Natural killer cell treated with Interleukin-12 subunit alpha and Interleukin-12 subunit beta and Interleukin-15 and Interleukin-18, amount 100 ng/mL, for 72 hours (primary cell): ENCODE results near the gene MRPS7. TPM values are rescaled to one million over a fixed set of nuclear protein-coding genes. Genes with fewer than 3 reads are reported as not detected.

ENCODE experiments used
- ATAC-seq, 2 donors: fragments of 150-1000 bp; cut with Tn5 transposase in 1 of 2; sonication (Bioruptor Pico), chemical (Tn5 transposase) in 1 of 2; 2 replicates each; pipeline ENCODE4 v1.10.0; 2021
- DNase-seq: peaks from one replicate; pipeline ENCODE4 v3.0.0; 2022; ENCODE audit warnings: low spot score
- H3K27ac Mint-ChIP-seq, 2 donors: 1 replicate in 1 of 2; 2 replicates in 1 of 2; pipeline ENCODE4 v1.8.0; 2022; ENCODE audit warnings: mixed read lengths in 2 of 2, mild to moderate bottlenecking in 1 of 2, moderate library complexity in 1 of 2
- H3K27me3 Mint-ChIP-seq, 2 donors: 1 replicate in 1 of 2; 2 replicates in 1 of 2; pipeline ENCODE4 v1.8.0; 2022; ENCODE audit warnings: mixed read lengths in 2 of 2
- H3K36me3 Mint-ChIP-seq: one replicate; pipeline ENCODE4 v1.8.0; 2022; ENCODE audit warnings: mixed read lengths
- H3K4me1 Mint-ChIP-seq, 2 donors: 1 replicate in 1 of 2; 2 replicates in 1 of 2; pipeline ENCODE4 v1.8.0; 2022; ENCODE audit warnings: low read depth in 2 of 2, mixed read lengths in 2 of 2, mild to moderate bottlenecking in 1 of 2
- H3K4me3 Mint-ChIP-seq: one replicate; pipeline ENCODE4 v1.8.0; 2022; ENCODE audit warnings: mixed read lengths
- H3K9me3 Mint-ChIP-seq: 2 replicates; pipeline ENCODE4 v1.8.0; 2022; ENCODE audit warnings: mixed read lengths
- total RNA-seq, 2 donors: library from RNA; stranded (reverse); gene quantifications; one replicate each; pipeline ENCODE4 v1.2.3, GENCODE V29; 2022

The MRPS7 gene
- 10 to 100 TPM; 76.4 to 82.8 TPM for total RNA-seq

DNA sequence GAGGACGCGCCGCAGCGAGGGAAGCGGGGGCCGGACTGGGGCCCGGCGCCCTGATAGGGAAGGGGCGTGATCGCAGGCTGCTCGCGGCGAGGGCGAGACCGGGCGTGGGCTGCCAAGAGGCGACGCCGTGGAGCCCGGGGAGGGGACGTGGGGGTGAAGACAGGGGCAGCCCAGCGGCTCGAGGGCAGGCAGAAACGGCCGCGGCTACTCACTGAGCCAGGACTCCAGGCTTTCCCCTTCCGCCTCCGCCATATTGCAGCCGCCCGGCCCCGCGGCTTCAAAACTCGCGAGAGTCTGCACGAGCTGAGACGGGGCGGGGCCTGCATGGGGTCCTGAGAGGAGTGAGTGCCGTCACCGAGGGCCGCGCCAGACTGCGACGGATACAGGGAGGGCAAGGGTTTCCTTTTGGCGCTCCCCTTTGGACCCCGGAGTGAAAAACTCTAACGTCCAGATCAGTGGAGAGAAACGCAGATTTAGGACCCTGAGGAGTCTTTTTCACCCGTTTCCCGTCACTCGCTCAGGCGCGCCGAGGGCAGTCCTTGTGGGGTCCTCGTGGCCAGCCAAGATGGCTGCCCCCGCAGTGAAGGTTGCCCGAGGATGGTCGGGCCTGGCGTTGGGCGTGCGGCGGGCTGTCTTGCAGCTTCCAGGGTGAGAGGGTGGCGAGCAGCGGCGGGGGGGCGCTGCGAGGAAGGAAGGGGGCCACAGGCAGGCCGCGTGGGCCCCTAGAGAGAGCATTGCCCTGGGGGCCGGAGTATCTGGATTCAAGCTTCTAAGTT is at the start of gene MRPS7, which contains the start of gene GGA3:
MRPS7 (plus strand) TSS at position 544 of the 776 bp plus-strand sequence; CDS start at position 566, 22 bp downstream.
GGA3 (minus strand) TSS at position 271 of the 776 bp plus-strand sequence; CDS start at position 252, 19 bp downstream.
- ATAC-seq, result peak; percentile 94 to 96
- Mint-ChIP-seq H3K4me3 (peak within 1 kb of the TSS; percentile 100), H3K4me1 (peaks cover 44% of the 10 kb centered on the region in 2 donors), H3K27ac (peak within 1 kb of the TSS; percentile 99 to 100), H3K36me3 (peaks cover 6% of the 10 kb centered on the region), H3K27me3 (no peaks in the 10 kb centered on the region), H3K9me3 (no peaks in the 10 kb centered on the region)
- peak; percentile 96 for DNase-seq

DNA sequence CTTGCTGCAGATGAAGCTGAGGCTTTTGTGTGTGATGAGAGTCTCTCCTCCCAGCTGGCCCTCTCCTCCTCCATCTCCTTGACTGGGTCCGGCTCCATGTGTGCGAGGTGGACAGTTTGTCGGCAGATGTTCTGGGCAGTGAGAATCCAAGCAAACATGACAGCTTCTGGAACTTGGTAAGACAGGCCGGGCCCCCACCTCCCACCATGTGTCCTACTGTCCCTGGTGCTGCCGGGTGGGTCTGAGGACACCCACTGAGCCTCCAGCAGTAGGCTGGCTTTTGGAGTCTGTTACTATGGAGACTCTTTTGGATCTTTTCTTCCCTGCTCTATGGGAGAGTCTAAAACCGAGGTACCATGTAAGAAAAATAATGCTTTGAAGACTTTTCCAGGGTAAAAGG is 43.5 kb upstream of the MRPS7 start:
- DNase-seq (no peak), ATAC-seq (no peak)
- H3K9me3 Mint-ChIP-seq, result no peaks in the 10 kb centered on the region
- peaks cover 0 to 8% of the 10 kb centered on the region in 2 donors for H3K4me1 Mint-ChIP-seq
- H3K27me3 Mint-ChIP-seq, result no peaks in the 10 kb centered on the region
- peaks cover 22% of the 10 kb centered on the region for H3K36me3 Mint-ChIP-seq
- H3K27ac Mint-ChIP-seq, result no peak overlapping the region
- no peak overlapping the region for H3K4me3 Mint-ChIP-seq

DNA sequence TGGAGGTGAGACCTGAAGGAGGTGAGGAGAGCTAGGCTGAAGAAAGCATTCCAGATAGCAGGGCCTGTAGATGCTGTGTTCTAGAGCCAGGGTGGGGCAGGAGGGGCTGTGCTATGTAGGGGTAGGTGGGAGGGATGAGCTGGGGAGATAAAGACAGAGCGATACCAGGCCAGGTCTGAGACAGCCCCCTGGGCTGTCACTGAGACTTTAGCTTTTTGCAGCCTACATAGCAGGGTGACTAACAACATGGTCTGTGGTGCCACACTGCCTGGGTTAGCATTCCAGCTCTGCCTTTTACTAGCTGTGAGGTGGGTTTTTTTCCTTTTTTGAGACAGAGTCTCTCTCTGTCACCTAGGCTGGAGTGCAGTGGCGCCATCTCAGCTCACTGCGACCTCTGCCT is 41.9 kb upstream of the MRPS7 start:
- H3K4me3 Mint-ChIP-seq, result no peak overlapping the region
- H3K27me3 Mint-ChIP-seq, result no peaks in the 10 kb centered on the region
- no peak for ATAC-seq
- peaks cover 26% of the 10 kb centered on the region for H3K36me3 Mint-ChIP-seq
- no peak for DNase-seq
- no peak overlapping the region for H3K27ac Mint-ChIP-seq
- peaks cover 0 to 8% of the 10 kb centered on the region in 2 donors for H3K4me1 Mint-ChIP-seq
- no peaks in the 10 kb centered on the region for H3K9me3 Mint-ChIP-seq

DNA sequence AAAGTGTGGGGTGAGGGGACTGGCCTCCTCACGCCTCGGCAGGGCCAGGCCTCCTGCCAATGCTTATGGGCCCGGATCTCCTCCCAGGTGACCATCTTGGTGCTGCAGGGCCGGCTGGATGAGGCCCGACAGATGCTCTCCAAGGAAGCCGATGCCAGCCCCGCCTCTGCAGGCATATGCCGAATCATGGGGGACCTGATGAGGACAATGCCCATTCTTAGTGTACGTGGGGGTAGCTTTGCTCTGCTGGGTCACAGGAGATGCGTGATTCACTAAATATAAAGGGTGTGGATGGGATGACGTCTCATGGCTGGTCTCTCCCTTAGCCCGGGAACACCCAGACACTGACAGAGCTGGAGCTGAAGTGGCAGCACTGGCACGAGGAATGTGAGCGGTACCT is 36.7 kb upstream of the MRPS7 start:
- DNase-seq, result no peak
- peaks cover 0 to 5% of the 10 kb centered on the region in 2 donors for H3K4me1 Mint-ChIP-seq
- peaks cover 8% of the 10 kb centered on the region for H3K36me3 Mint-ChIP-seq
- ATAC-seq, result no peak
- H3K27me3 Mint-ChIP-seq, result no peaks in the 10 kb centered on the region
- no peak overlapping the region for H3K4me3 Mint-ChIP-seq
- no peak overlapping the region for H3K27ac Mint-ChIP-seq
- no peaks in the 10 kb centered on the region for H3K9me3 Mint-ChIP-seq

DNA sequence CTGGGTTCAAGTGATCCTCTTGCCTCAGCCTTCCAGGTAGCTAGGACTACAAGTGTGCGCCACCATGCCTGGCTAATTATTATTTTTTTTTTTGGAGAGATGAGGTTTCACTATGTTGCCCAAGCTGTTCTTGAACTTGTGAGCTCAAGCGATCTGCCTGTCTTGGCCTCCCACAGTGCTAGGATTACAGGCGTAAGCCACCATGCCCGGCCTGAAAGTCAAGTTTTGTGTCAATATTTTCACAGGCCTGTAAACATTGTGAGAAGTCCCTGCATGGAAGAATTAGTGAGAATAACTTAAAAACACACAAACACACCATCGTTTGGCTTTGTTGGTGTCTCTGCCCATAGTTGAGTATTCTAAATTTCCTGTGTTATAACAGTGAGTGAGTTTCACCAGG is 34.0 kb upstream of the MRPS7 start:
- Mint-ChIP-seq H3K36me3 (peaks cover 9% of the 10 kb centered on the region), H3K9me3 (no peaks in the 10 kb centered on the region), H3K4me3 (no peak overlapping the region), H3K27me3 (no peaks in the 10 kb centered on the region), H3K4me1 (no peaks in the 10 kb centered on the region), H3K27ac (no peak overlapping the region)
- ATAC-seq (no peak), DNase-seq (no peak)

DNA sequence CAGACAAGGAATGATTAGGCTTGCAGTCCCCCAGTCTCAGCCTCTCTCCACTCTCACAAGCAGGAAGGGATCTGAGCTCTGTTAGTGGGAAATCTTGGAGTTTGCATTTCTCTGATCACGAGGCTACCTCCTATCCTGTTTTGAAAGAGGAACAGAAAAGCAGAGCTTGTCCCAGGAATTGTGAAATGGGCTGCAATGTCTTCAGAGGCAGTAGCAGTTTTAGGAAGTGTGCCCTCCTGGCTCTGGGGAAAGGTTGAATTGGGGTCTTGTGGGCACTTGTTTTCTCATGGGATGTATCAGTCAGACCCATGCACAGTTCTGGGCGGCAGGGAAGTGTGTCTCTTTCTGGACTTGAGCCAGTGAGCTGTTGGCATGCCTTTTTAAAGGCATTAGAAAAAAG is 33.4 kb upstream of the MRPS7 start:
- Mint-ChIP-seq H3K36me3 (peaks cover 9% of the 10 kb centered on the region), H3K4me1 (no peaks in the 10 kb centered on the region), H3K27ac (no peak overlapping the region), H3K27me3 (no peaks in the 10 kb centered on the region), H3K4me3 (no peak overlapping the region), H3K9me3 (no peaks in the 10 kb centered on the region)
- no peak for ATAC-seq
- DNase-seq, result no peak

DNA sequence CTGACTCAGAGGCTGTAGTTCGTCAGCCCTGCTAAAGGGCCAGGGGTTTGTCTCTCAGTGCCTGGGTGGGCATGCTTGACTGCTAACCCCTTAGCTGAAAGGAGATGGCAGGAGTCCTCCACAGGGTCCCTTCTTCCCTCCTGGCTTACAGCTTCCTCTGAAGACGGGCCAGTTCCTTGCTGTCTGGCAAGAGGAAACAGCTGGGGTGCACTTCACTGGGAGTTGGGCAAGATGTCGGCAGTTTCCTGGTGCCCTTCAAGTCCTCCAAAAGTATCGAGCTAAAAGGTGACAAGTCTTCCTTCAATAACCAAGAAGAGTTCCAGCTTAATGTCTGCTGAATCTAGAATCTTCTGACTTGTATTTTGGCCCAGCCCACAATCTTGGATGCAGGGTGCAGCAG is 32.8 kb upstream of the MRPS7 start:
- H3K27ac Mint-ChIP-seq, result no peak overlapping the region

DNA sequence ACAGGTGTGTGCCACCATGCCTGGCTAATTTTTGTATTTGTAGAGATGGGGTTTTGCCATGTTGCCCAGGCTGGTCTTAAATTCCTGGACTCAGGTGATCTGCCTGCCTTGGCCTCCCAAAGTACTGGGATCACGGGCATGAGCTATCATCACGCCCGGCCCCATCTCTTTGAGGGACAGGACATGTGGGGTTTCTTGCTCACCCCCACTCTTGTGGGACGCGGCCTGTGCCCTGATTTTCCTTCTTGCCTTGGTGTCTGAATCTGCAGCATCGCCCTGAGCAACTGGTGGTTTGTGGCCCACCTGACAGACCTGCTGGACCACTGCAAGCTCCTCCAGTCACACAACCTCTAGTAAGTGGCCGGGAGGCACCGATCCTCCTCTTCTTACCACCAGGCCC is 30.6 kb upstream of the MRPS7 start:
- Mint-ChIP-seq H3K4me3 (no peak overlapping the region), H3K27ac (no peak overlapping the region), H3K4me1 (no peaks in the 10 kb centered on the region), H3K27me3 (no peaks in the 10 kb centered on the region), H3K36me3 (peaks cover 16% of the 10 kb centered on the region), H3K9me3 (no peaks in the 10 kb centered on the region)
- no peak for ATAC-seq
- DNase-seq, result no peak

More for the DNA sequence above, 32.8 kb upstream of the MRPS7 start:
- H3K36me3 Mint-ChIP-seq, result peaks cover 9% of the 10 kb centered on the region
- DNase-seq (no peak), ATAC-seq (no peak)
- H3K9me3 Mint-ChIP-seq, result no peaks in the 10 kb centered on the region
- H3K4me1 Mint-ChIP-seq, result no peaks in the 10 kb centered on the region
- H3K4me3 Mint-ChIP-seq, result no peak overlapping the region
- no peaks in the 10 kb centered on the region for H3K27me3 Mint-ChIP-seq

DNA sequence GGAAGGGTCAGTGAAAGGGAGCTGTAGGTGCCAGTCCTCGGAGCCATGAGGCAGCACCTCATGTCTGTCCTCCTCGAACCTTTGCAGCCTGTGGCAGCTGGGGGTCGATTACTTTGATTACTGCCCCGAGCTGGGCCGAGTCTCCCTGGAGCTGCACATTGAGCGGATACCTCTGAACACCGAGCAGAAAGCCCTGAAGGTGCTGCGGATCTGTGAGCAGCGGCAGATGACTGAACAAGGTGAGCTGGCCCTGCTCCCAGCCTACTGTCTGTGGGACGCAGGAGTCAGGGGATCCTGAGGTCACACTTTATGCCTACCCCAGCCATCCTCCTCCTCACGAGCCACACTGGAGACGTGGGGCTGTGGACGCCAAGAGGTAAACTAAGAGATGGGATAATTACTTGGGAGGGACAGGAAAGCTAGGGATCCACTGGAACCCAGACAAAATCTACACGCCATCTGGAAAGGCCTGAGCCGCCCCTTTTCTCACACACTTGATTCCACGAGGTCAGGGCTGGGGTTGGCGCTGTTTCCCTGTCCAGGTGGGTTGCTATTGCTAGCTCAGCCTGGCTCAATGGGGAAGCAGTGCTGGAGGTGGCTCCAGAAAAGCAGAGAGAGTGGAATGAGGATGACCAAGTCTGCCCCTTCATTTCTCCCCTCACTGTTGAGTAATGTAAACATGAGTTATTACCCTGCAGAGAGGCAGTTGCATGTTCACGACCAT is 29.8 kb upstream of the MRPS7 start:
- Mint-ChIP-seq H3K9me3 (no peaks in the 10 kb centered on the region), H3K4me1 (no peaks in the 10 kb centered on the region), H3K36me3 (peaks cover 16% of the 10 kb centered on the region), H3K27me3 (no peaks in the 10 kb centered on the region), H3K4me3 (no peak overlapping the region), H3K27ac (no peak overlapping the region)
- DNase-seq (no peak), ATAC-seq (no peak)

DNA sequence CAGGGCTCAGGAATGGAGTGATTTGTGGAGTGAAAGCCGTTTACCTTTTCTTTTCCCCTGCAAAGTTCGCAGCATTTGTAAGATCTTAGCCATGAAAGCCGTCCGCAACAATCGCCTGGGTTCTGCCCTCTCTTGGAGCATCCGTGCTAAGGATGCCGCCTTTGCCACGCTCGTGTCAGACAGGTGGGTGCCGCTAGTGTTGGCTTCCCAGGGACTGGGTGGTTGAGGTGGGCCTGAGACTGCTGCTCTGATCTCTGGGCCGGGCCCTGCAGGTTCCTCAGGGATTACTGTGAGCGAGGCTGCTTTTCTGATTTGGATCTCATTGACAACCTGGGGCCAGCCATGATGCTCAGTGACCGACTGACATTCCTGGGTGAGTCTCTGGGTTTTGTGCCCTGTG is 28.9 kb upstream of the MRPS7 start:
- DNase-seq, result no peak
- Mint-ChIP-seq H3K27ac (no peak overlapping the region), H3K4me1 (no peaks in the 10 kb centered on the region), H3K27me3 (no peaks in the 10 kb centered on the region), H3K4me3 (no peak overlapping the region), H3K9me3 (no peaks in the 10 kb centered on the region), H3K36me3 (peaks cover 16% of the 10 kb centered on the region)
- no peak for ATAC-seq

DNA sequence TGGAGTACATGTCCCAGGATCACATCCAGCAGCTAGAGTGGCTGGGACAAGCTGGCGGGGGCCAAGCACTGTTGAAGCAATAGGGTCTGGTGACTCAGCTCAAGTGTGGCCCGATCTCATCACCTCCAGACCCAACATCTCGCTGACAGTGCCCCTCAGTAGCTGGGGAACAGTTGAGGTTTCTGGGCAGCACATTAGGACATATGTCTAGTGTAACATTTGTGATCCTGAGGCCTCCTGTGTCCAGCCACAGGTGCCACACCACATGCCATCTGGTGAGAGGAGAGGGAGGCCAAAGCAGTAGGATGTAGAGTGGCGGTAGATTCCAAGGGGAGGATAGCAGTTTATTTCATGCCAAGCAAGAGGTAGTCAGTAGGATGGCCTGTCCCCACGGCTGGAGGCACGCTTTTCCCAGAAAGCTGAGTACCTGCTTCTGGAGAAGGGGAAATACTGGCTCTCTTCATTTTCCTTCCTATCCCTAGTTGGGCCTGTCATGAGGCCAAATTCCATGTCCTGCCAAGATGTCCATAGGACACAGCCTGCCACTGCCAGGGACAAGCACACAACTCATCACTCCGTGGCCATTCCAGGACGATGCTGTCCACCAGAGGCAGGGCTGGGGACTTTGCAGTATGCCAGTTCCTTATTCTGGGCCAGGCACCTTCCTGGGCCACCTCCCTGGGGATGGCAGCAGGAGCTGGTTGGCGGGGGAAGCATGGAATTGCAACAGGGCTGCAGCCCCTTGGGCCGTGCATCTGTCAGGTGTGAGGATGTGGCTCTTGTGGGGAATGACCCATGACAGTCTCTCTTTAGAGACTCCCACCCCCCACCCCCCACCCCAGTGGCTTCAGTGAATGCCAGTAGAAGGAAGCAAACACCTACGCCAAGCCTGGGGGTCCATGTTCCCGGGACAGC is 24.3 kb upstream of the MRPS7 start:
- peaks cover 7 to 20% of the 10 kb centered on the region in 2 donors for H3K4me1 Mint-ChIP-seq

DNA sequence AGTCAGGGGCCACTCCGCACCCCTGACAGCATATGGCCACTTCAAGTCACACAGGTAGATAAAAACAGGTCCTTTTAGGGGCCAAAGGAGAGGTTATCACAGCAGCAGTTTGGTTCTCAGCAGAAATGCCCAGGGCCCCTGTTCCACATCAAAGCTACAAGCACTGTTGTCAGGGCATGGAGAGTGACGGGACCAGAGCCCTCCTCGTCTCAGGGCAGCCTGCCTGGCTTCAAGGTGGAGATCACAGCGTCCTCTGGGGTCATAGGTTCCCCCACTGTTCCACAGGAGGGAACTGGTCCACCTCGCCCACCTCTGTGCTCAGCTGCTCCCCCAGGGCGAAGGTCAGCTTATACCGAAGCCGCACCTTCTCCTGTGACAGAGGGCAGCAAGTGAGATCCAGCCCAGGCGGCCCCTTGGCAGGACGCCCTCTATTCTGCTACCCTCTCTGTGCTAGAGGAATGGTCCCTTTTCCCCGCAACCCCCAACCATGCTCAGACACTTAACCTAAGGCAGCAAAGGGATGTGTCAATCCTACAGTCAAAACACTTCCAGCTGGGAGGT is 23.6 kb upstream of the MRPS7 start:
- no peak overlapping the region for H3K27ac Mint-ChIP-seq
- no peak for DNase-seq
- ATAC-seq, result no peak
- no peaks in the 10 kb centered on the region for H3K9me3 Mint-ChIP-seq
- peaks cover 17% of the 10 kb centered on the region for H3K36me3 Mint-ChIP-seq
- no peak overlapping the region for H3K4me3 Mint-ChIP-seq
- H3K27me3 Mint-ChIP-seq, result no peaks in the 10 kb centered on the region
- H3K4me1 Mint-ChIP-seq, result peaks cover 15 to 27% of the 10 kb centered on the region in 2 donors

More for the DNA sequence above, 24.3 kb upstream of the MRPS7 start:
- no peaks in the 10 kb centered on the region for H3K27me3 Mint-ChIP-seq
- no peak overlapping the region for H3K4me3 Mint-ChIP-seq
- DNase-seq (no peak), ATAC-seq (no peak)
- H3K27ac Mint-ChIP-seq, result no peak overlapping the region
- H3K9me3 Mint-ChIP-seq, result no peaks in the 10 kb centered on the region
- H3K36me3 Mint-ChIP-seq, result peaks cover 19% of the 10 kb centered on the region

DNA sequence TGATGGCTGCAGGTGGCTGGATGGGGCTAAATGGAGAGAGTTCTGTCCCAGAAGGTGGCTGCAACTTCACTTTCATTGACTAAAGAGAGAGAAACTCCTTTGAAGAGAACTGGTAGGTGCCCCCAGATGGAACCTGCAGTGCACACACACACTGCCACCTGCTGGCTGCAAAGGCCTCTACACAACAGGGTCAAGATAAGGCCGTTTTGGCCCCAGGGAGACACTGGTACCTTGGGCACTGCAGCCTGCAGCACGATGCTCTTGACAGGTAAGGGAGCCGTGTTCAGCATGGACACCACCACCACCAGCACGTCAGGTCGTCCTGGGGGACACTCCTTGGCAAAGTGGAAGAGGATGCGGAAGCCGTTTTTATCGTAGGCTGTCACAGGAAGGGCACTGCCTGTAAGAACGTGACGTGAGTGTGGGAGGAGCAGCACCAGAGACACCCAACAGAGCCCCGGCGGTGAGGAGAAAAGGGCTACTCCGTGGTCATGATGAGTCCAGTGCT is 22.9 kb upstream of the MRPS7 start:
- Mint-ChIP-seq H3K4me1 (peaks cover 20 to 33% of the 10 kb centered on the region in 2 donors), H3K27ac (peak overlapping the region; percentile 44 to 69), H3K9me3 (no peaks in the 10 kb centered on the region), H3K4me3 (peak overlapping the region; percentile 34), H3K36me3 (peaks cover 17% of the 10 kb centered on the region), H3K27me3 (no peaks in the 10 kb centered on the region)
- peak; percentile 67 to 70 for ATAC-seq
- DNase-seq, result peak; percentile 70
